Fibroblast of lung (primary cell): ENCODE results near the gene COL19A1. TPM values are rescaled to one million over a fixed set of nuclear protein-coding genes. Genes with fewer than 3 reads are reported as not detected.

ENCODE experiments used
- DNase-seq, 2 donors: peaks; one replicate each; pipeline versions ENCODE4 v3.0.0 to v3.0.0-alpha.2; 2010; ENCODE audit warnings: low read depth in 2 of 2
- H2AFZ ChIP-seq: 2 replicates; pipeline ENCODE4 v1.5.1; 2012; ENCODE audit warnings: low read length, control low read depth, inconsistent platforms
- H3K27ac ChIP-seq: 2 replicates; pipeline ENCODE4 v1.5.1; 2011; ENCODE audit warnings: low read length, control low read depth; ENCODE audit not compliant: insufficient read depth
- H3K27me3 ChIP-seq: 2 replicates; pipeline ENCODE4 v1.5.1; 2011; ENCODE audit warnings: mild to moderate bottlenecking, low read length; ENCODE audit not compliant: control insufficient read depth, insufficient read depth
- H3K36me3 ChIP-seq: 2 replicates; pipeline ENCODE4 v1.5.1; 2011; ENCODE audit warnings: low read length; ENCODE audit not compliant: control insufficient read depth, insufficient read depth
- H3K4me1 ChIP-seq: 2 replicates; pipeline ENCODE4 v1.5.1; 2011; ENCODE audit warnings: low read length; ENCODE audit not compliant: control insufficient read depth, insufficient read depth; ENCODE audit errors: extremely low read depth
- H3K4me2 ChIP-seq: 2 replicates; pipeline ENCODE4 v1.5.1; 2011; ENCODE audit warnings: low read length, control low read depth; ENCODE audit not compliant: insufficient read depth; ENCODE audit errors: extremely low read depth
- H3K4me3 ChIP-seq, 4 experiments: fragments of 200-600 bp in 1 of 4; sonication (generic) in 1 of 4; replicated peaks in 1 of 4; 2 replicates each; pipeline ENCODE4 v1.5.1; 2011 to 2016; ENCODE audit warnings: low read length in 4 of 4, low read depth in 3 of 4, mild to moderate bottlenecking in 3 of 4, control low read depth in 2 of 4, inconsistent platforms in 1 of 4, mixed read lengths in 1 of 4; ENCODE audit not compliant: insufficient read depth in 1 of 4; ENCODE audit errors: control extremely low read depth in 1 of 4
- H3K79me2 ChIP-seq: 2 replicates; pipeline ENCODE4 v1.5.1; 2012; ENCODE audit warnings: mild to moderate bottlenecking, low read length, inconsistent platforms; ENCODE audit not compliant: control insufficient read depth, insufficient read depth
- H3K9ac ChIP-seq: 2 replicates; pipeline ENCODE4 v1.5.1; 2011; ENCODE audit warnings: mild to moderate bottlenecking, low read length, control low read depth; ENCODE audit not compliant: insufficient read depth
- H3K9me3 ChIP-seq: 2 replicates; pipeline ENCODE4 v1.5.1; 2012; ENCODE audit warnings: low read depth, low read length; ENCODE audit not compliant: control insufficient read depth, insufficient read depth
- H4K20me1 ChIP-seq: 2 replicates; pipeline ENCODE4 v1.5.1; 2011; ENCODE audit warnings: low read length; ENCODE audit not compliant: control insufficient read depth, insufficient read depth; ENCODE audit errors: extremely low read depth
- EZH2 ChIP-seq: IDR thresholded peaks from 2 replicates; pipeline ENCODE4 v1.5.1; 2012; ENCODE audit warnings: low read length, control low read depth, mild to moderate bottlenecking; ENCODE audit errors: missing control alignments
- polyA plus RNA-seq, 2 donors: library from polyadenylated mRNA; depleted of rRNA in 1 of 2; stranded (reverse) in 1 of 2; unstranded in 1 of 2; fragments of >200 nt; gene quantifications; 2 replicates each; pipeline ENCODE4 v1.2.1, GENCODE V29; 2011 to 2012; ENCODE audit warnings: missing spikeins in 1 of 2
- total RNA-seq: library from RNA; depleted of rRNA; stranded (reverse); fragments of >200 nt; gene quantifications from 2 replicates; pipeline ENCODE4 v1.2.1, GENCODE V29; 2014
- TF ChIP-seq, protein P1 (sequence below), 2 donors: IDR thresholded peaks in 1 of 2; conservative IDR thresholded peaks in 1 of 2; 1 replicate in 1 of 2; 2 replicates in 1 of 2; pipeline ENCODE4 v1.5.1; 2011 to 2012; ENCODE audit warnings: low read length in 2 of 2, control low read depth in 1 of 2, inconsistent platforms in 1 of 2, low read depth in 1 of 2, mild to moderate bottlenecking in 1 of 2

Gene COL19A1
- total and polyA plus RNA-seq, 2 donors (not counting 1 experiment from before 2014, with no cell fraction given), result 0.01 TPM; not detected in 1

DNA sequence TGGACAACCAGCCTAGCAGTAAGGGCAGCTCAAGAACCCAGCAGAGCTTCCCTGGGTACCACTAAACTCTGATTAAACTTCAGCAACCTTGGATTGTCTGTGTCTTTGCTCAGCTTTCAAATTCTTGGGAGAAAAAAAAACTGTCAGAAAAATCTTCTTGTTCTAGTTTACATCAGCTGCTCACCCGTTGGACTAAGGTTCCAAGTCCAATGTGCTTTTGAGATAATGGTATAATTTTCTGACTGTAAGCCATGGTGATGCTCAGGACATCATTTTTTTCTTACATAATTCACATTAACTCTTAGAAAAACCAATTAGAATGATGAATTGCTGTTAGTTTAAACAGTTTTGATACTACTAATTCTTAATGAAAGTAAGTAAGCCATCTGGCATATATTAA, 290.7 kb downstream of the COL19A1 start:
- H3K79me2 ChIP-seq, result no peaks in the 10 kb centered on the region
- H3K9me3 ChIP-seq, result no peaks in the 10 kb centered on the region
- no peaks in the 10 kb centered on the region for H3K27me3 ChIP-seq
- H3K36me3 ChIP-seq, result no peaks in the 10 kb centered on the region
- DNase-seq, result no peak
- H2AFZ ChIP-seq, result no peak overlapping the region
- no peak overlapping the region for H3K4me3 ChIP-seq
- no peak overlapping the region for H3K9ac ChIP-seq
- TF ChIP-seq, protein P1, sequence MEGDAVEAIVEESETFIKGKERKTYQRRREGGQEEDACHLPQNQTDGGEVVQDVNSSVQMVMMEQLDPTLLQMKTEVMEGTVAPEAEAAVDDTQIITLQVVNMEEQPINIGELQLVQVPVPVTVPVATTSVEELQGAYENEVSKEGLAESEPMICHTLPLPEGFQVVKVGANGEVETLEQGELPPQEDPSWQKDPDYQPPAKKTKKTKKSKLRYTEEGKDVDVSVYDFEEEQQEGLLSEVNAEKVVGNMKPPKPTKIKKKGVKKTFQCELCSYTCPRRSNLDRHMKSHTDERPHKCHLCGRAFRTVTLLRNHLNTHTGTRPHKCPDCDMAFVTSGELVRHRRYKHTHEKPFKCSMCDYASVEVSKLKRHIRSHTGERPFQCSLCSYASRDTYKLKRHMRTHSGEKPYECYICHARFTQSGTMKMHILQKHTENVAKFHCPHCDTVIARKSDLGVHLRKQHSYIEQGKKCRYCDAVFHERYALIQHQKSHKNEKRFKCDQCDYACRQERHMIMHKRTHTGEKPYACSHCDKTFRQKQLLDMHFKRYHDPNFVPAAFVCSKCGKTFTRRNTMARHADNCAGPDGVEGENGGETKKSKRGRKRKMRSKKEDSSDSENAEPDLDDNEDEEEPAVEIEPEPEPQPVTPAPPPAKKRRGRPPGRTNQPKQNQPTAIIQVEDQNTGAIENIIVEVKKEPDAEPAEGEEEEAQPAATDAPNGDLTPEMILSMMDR (conservative IDR thresholded peaks at IDR 0.05 in 1 of 2, IDR thresholded peaks at IDR 0.05 in 1 of 2; ENCODE audit: low read depth in 1 of 2, low read length in 2 of 2), result no peak
- TF ChIP-seq EZH2, result no peak
- H3K27ac ChIP-seq, result no peak overlapping the region
- H3K4me1 ChIP-seq, result no peaks in the 10 kb centered on the region
- H3K4me2 ChIP-seq, result no peak overlapping the region
- no peaks in the 10 kb centered on the region for H4K20me1 ChIP-seq

DNA sequence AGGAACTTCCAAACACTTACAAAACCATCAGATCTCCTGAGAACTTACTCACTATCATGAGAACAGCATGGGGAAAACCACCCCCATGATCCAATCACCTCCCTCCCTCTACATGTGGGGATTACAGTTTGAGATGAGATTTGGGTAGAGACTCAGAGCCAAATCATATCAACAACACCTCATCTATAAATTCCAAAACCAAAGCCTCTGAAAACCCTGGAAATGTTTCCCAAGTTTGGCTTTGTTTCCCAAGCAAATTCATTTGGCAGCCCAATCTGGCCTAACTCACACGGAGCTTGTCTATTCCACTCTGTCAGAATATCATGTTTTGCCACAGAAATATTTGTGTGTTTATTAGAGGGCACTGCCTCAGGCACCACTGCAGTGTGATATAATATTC, 293.9 kb downstream of the COL19A1 start:
- H3K9me3 ChIP-seq, result no peaks in the 10 kb centered on the region
- H3K4me1 ChIP-seq, result no peaks in the 10 kb centered on the region
- no peak for TF ChIP-seq EZH2
- TF ChIP-seq, protein P1 (conservative IDR thresholded peaks at IDR 0.05 in 1 of 2, IDR thresholded peaks at IDR 0.05 in 1 of 2; ENCODE audit: low read depth in 1 of 2, low read length in 2 of 2), result no peak
- no peak overlapping the region for H3K9ac ChIP-seq
- no peak overlapping the region for H3K4me2 ChIP-seq
- H3K27ac ChIP-seq, result no peak overlapping the region
- H3K4me3 ChIP-seq, result no peak overlapping the region
- no peaks in the 10 kb centered on the region for H3K36me3 ChIP-seq
- no peak overlapping the region for H2AFZ ChIP-seq
- no peak for DNase-seq
- no peaks in the 10 kb centered on the region for H3K79me2 ChIP-seq
- no peaks in the 10 kb centered on the region for H3K27me3 ChIP-seq
- H4K20me1 ChIP-seq, result no peaks in the 10 kb centered on the region

DNA sequence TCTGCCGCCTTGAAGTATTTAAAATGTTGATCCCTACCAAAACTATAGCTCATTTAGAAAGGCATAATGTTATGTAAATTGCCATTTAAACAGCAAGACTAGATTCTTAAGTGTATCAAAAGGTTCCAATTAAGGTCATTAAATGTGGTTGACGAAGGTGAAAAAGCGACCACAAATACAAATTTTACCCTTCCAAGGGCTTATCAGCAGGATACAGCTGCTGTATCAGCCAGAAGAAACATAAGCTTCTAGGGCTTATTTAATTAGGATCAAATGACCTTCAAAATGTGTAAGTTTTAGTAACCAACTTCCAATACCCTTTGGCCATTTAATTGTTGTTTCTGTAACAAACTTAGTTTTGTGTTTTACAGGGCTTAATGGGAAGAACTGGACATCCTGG, 296.6 kb downstream of the COL19A1 start:
- no peak overlapping the region for H3K27ac ChIP-seq
- no peaks in the 10 kb centered on the region for H3K9me3 ChIP-seq
- H3K4me3 ChIP-seq, result no peak overlapping the region
- TF ChIP-seq EZH2, result no peak
- TF ChIP-seq, protein P1 (conservative IDR thresholded peaks at IDR 0.05 in 1 of 2, IDR thresholded peaks at IDR 0.05 in 1 of 2; ENCODE audit: low read depth in 1 of 2, low read length in 2 of 2), result no peak
- H3K9ac ChIP-seq, result no peak overlapping the region
- H3K36me3 ChIP-seq, result no peaks in the 10 kb centered on the region
- H3K79me2 ChIP-seq, result no peaks in the 10 kb centered on the region
- H3K27me3 ChIP-seq, result no peaks in the 10 kb centered on the region
- H3K4me2 ChIP-seq, result no peak overlapping the region
- H2AFZ ChIP-seq, result no peak overlapping the region
- H4K20me1 ChIP-seq, result no peaks in the 10 kb centered on the region
- DNase-seq, result no peak
- no peaks in the 10 kb centered on the region for H3K4me1 ChIP-seq
